HepG2 (cell line): Measurements from ENCODE around the gene GNAZ. TPM values are rescaled to one million over a fixed set of nuclear protein-coding genes. Genes with fewer than 3 reads are reported as not detected.

Experiments
- ELF3 ChIP-seq: IDR thresholded peaks from 2 replicates; pipeline ENCODE4 v1.6.1; 2016; ENCODE audit warnings: missing genetic modification reagents, missing compliant biosample characterization
- EZH2 ChIP-seq: conservative IDR thresholded peaks from 2 replicates; pipeline ENCODE4 v1.6.1; 2012; ENCODE audit warnings: mild to moderate bottlenecking, low read depth, low read length, moderate library complexity
- HNRNPK ChIP-seq: fragments of 200-400 bp; formaldehyde crosslinking; IDR thresholded peaks from 2 replicates; pipeline ENCODE4 v1.6.1; 2018; ENCODE audit warnings: low read length, low read depth, moderate library complexity, mild to moderate bottlenecking; ENCODE audit not compliant: poor library complexity, severe bottlenecking
- PCBP1 ChIP-seq: fragments of 200-400 bp; formaldehyde crosslinking; IDR thresholded peaks from 2 replicates; pipeline ENCODE4 v1.6.1; 2017; ENCODE audit warnings: mild to moderate bottlenecking, low read depth, low read length, borderline replicate concordance
- RERE ChIP-seq: IDR thresholded peaks from 2 replicates; pipeline ENCODE4 v1.6.1; 2016; ENCODE audit warnings: low read depth, missing genetic modification reagents, missing compliant biosample characterization
- SNAPC4 ChIP-seq: sonication (generic); formaldehyde crosslinking; IDR thresholded peaks from 2 replicates; pipeline ENCODE4 v1.4.0; 2020; ENCODE audit warnings: mild to moderate bottlenecking, missing genetic modification reagents
- SP140L ChIP-seq: sonication (generic); formaldehyde crosslinking; IDR thresholded peaks from 2 replicates; pipeline ENCODE4 v1.4.0; 2020; ENCODE audit warnings: missing genetic modification reagents, borderline replicate concordance
- STAT6 ChIP-seq: sonication (generic); formaldehyde crosslinking; IDR thresholded peaks from 2 replicates; pipeline ENCODE4 v1.4.0; 2020; ENCODE audit warnings: missing genetic modification reagents, mild to moderate bottlenecking, borderline replicate concordance
- TSC22D2 ChIP-seq: sonication (generic); formaldehyde crosslinking; IDR thresholded peaks from 2 replicates; pipeline ENCODE4 v1.5.1; 2020; ENCODE audit warnings: missing genetic modification reagents, mild to moderate bottlenecking, borderline replicate concordance
- ZBTB21 ChIP-seq: sonication (generic); formaldehyde crosslinking; IDR thresholded peaks from 2 replicates; pipeline ENCODE4 v1.4.0; 2020; ENCODE audit warnings: missing genetic modification reagents
- ZFP62 ChIP-seq: sonication (generic); formaldehyde crosslinking; IDR thresholded peaks from 2 replicates; pipeline ENCODE4 v1.4.0; 2020; ENCODE audit warnings: missing genetic modification reagents
- ZNF3 ChIP-seq: IDR thresholded peaks from 2 replicates; pipeline ENCODE4 v1.7.0; 2017; ENCODE audit warnings: inconsistent platforms
- ZNF367 ChIP-seq: sonication (generic); formaldehyde crosslinking; IDR thresholded peaks from 2 replicates; pipeline ENCODE4 v1.4.0; 2020; ENCODE audit warnings: missing genetic modification reagents, borderline replicate concordance
- ZNF556 ChIP-seq: sonication (generic); formaldehyde crosslinking; IDR thresholded peaks from 2 replicates; pipeline ENCODE4 v1.4.0; 2020; ENCODE audit warnings: mild to moderate bottlenecking, missing genetic modification reagents, borderline replicate concordance
- ZZZ3 ChIP-seq: sonication (generic); formaldehyde crosslinking; IDR thresholded peaks from 2 replicates; pipeline ENCODE4 v1.4.0; 2020; ENCODE audit warnings: missing genetic modification reagents, mild to moderate bottlenecking, borderline replicate concordance
- polyA plus RNA-seq, 8 experiments: library from polyadenylated mRNA; depleted of rRNA in 3 of 8; stranded (reverse) in 7 of 8; unstranded in 1 of 8; fragments of >200 nt; fragmentation: Illumina TruSeq in 4 of 8; extraction: Trizol in 4 of 8; gene quantifications; 2 replicates each; pipeline versions ENCODE4 v1.2.1 to v1.2.3, GENCODE V29; 2011 to 2016; ENCODE audit warnings: low read depth in 4 of 8, missing spikeins in 1 of 8, mixed read lengths in 1 of 8; ENCODE audit not compliant: insufficient read depth in 1 of 8
- total RNA-seq, 5 experiments: library from RNA; depleted of rRNA; stranded (reverse); fragments of >200 nt; fragmentation: Illumina TruSeq; extraction: Trizol; gene quantifications; 2 replicates each; pipeline ENCODE4 v1.2.3, GENCODE V29; 2016; ENCODE audit warnings: low read depth in 1 of 5

The GNAZ gene
- total and polyA plus RNA-seq, 2 of the 13 experiments (the other 11 are each of a cell fraction or from before 2014, with no cell fraction given): 11.4 to 22.3 TPM

- TF ChIP-seq SNAPC4 (CRISPR knock-in tag) (no peak), RERE (CRISPR knock-in tag) (peak; percentile 85), ELF3 (CRISPR knock-in tag) (peak; percentile 65), ZNF367 (CRISPR knock-in tag) (no peak), TSC22D2 (CRISPR knock-in tag) (peak; percentile 40; the same call in 1 of the 2 replicates), SP140L (0 out of 2 replicates have a peak, but pooled peaks have one; percentile 59), PCBP1 (no peak), ZFP62 (no peak), HNRNPK (no peak), ZBTB21 (CRISPR knock-in tag) (no peak), STAT6 (CRISPR knock-in tag) (peak; percentile 75; the same call in 1 of the 2 replicates), ZNF3 (no peak), EZH2 (no peak), ZNF556 (CRISPR knock-in tag) (peak; percentile 82; the same call in 1 of the 2 replicates), ZZZ3 (CRISPR knock-in tag) (no peak)
Measured at GRCh38 chr22:23075525-23076216, 5.4 kb downstream of the GNAZ start (continued).
